HepG2 (cell line): ENCODE measurements around the gene FASTK. TPM values are rescaled to one million over a fixed set of nuclear protein-coding genes. Genes with fewer than 3 reads are reported as not detected.
A peak's percentile ranks its signal among the peaks of the same experiment; 100 is the strongest.

Source experiments
- AGO2 ChIP-seq: fragments of 200-400 bp; formaldehyde crosslinking; optimal IDR thresholded peaks from 2 replicates; pipeline ENCODE3; 2017; ENCODE audit warnings: mild to moderate bottlenecking, low read depth, low read length, moderate library complexity
- FOXK1 ChIP-seq: sonication (generic); formaldehyde crosslinking; IDR thresholded peaks from 2 replicates; pipeline ENCODE4 v1.4.0; 2020; ENCODE audit warnings: low read depth, missing genetic modification reagents, borderline replicate concordance
- MED1 ChIP-seq: sonication (generic); formaldehyde crosslinking; IDR thresholded peaks from 2 replicates; pipeline ENCODE4 v1.4.0; 2020; ENCODE audit warnings: missing genetic modification reagents
- MTA1 ChIP-seq: sonication (generic); formaldehyde crosslinking; IDR thresholded peaks from 2 replicates; pipeline ENCODE4 v1.4.0; 2020; ENCODE audit warnings: missing genetic modification reagents, mild to moderate bottlenecking, borderline replicate concordance
- NCOA1 ChIP-seq: sonication (generic); formaldehyde crosslinking; IDR thresholded peaks from 2 replicates; pipeline ENCODE4 v1.9.0; 2021; ENCODE audit warnings: missing genetic modification reagents
- NR2F6 ChIP-seq, 2 experiments: IDR thresholded peaks; 2 replicates each; pipeline ENCODE4 v1.6.1; 2016; ENCODE audit warnings: antibody characterized with exemption in 1 of 2, mild to moderate bottlenecking in 1 of 2
- PCBP2 ChIP-seq: fragments of 200-400 bp; formaldehyde crosslinking; optimal IDR thresholded peaks from 2 replicates; pipeline ENCODE3; 2018; ENCODE audit warnings: low read length, low read depth; ENCODE audit not compliant: poor library complexity, severe bottlenecking
- REL ChIP-seq: sonication (generic); formaldehyde crosslinking; conservative IDR thresholded peaks from 2 replicates; pipeline ENCODE4 v1.8.0; 2022; ENCODE audit warnings: mild to moderate bottlenecking, missing genetic modification reagents, moderate library complexity
- REXO4 ChIP-seq: sonication (generic); formaldehyde crosslinking; IDR thresholded peaks from 2 replicates; pipeline ENCODE4 v1.8.0; 2022; ENCODE audit warnings: missing genetic modification reagents, mild to moderate bottlenecking, borderline replicate concordance
- SIX4 ChIP-seq: sonication (generic); formaldehyde crosslinking; IDR thresholded peaks from 2 replicates; pipeline ENCODE4 v1.4.0; 2020; ENCODE audit warnings: missing genetic modification reagents
- TCF12 ChIP-seq, 2 experiments: fragments of 450-650 bp in 1 of 2; sonication (generic) in 1 of 2; formaldehyde crosslinking in 1 of 2; IDR thresholded peaks; 2 replicates each; pipeline versions ENCODE4 v1.6.1 to v1.8.0; 2017 to 2022; ENCODE audit warnings: antibody characterized with exemption in 1 of 2, mild to moderate bottlenecking in 1 of 2, missing genetic modification reagents in 1 of 2, moderate library complexity in 1 of 2
- TEAD3 ChIP-seq: optimal IDR thresholded peaks from 2 replicates; pipeline ENCODE3; 2016; ENCODE audit warnings: borderline replicate concordance
- TGIF2 ChIP-seq: IDR thresholded peaks from 2 replicates; pipeline ENCODE4 v1.6.1; 2016; ENCODE audit warnings: control low read depth, missing compliant biosample characterization
- WIZ ChIP-seq: sonication (generic); formaldehyde crosslinking; IDR thresholded peaks from 2 replicates; pipeline ENCODE4 v1.5.1; 2020; ENCODE audit warnings: mild to moderate bottlenecking, missing genetic modification reagents
- ZFP37 ChIP-seq: sonication (generic); formaldehyde crosslinking; IDR thresholded peaks from 2 replicates; pipeline ENCODE4 v1.4.0; 2020; ENCODE audit warnings: missing genetic modification reagents, borderline replicate concordance
- ZNF180 ChIP-seq: sonication (generic); formaldehyde crosslinking; IDR thresholded peaks from 2 replicates; pipeline ENCODE4 v1.4.0; 2020; ENCODE audit warnings: low read depth, missing genetic modification reagents, borderline replicate concordance
- ZNF556 ChIP-seq: sonication (generic); formaldehyde crosslinking; IDR thresholded peaks from 2 replicates; pipeline ENCODE4 v1.4.0; 2020; ENCODE audit warnings: mild to moderate bottlenecking, missing genetic modification reagents, borderline replicate concordance
- ZNF773 ChIP-seq: sonication (generic); formaldehyde crosslinking; IDR thresholded peaks from 2 replicates; pipeline ENCODE4 v1.4.0; 2020; ENCODE audit warnings: missing genetic modification reagents, borderline replicate concordance
- polyA plus RNA-seq, 8 experiments: library from polyadenylated mRNA; depleted of rRNA in 3 of 8; stranded (reverse) in 7 of 8; unstranded in 1 of 8; fragments of >200 nt; fragmentation: Illumina TruSeq in 4 of 8; extraction: Trizol in 4 of 8; gene quantifications; 2 replicates each; pipeline versions ENCODE4 v1.2.1 to v1.2.3, GENCODE V29; 2011 to 2016; ENCODE audit warnings: low read depth in 4 of 8, missing spikeins in 1 of 8, mixed read lengths in 1 of 8; ENCODE audit not compliant: insufficient read depth in 1 of 8
- total RNA-seq, 5 experiments: library from RNA; depleted of rRNA; stranded (reverse); fragments of >200 nt; fragmentation: Illumina TruSeq; extraction: Trizol; gene quantifications; 2 replicates each; pipeline ENCODE4 v1.2.3, GENCODE V29; 2016; ENCODE audit warnings: low read depth in 1 of 5
- TF ChIP-seq, protein P1 (sequence below): sonication (generic); formaldehyde crosslinking; IDR thresholded peaks from 2 replicates; pipeline ENCODE4 v1.4.0; 2020; ENCODE audit warnings: mild to moderate bottlenecking, missing genetic modification reagents
- TF ChIP-seq, protein P2 (sequence below): IDR thresholded peaks from 2 replicates; pipeline ENCODE4 v1.6.1; 2016; ENCODE audit warnings: missing compliant biosample characterization, missing genetic modification reagents, borderline replicate concordance
- TF ChIP-seq, protein P3 (sequence below): fragments of 450-650 bp; IDR thresholded peaks from 2 replicates; pipeline ENCODE4 v1.6.1; 2017
- TF ChIP-seq, protein P4 (sequence below): sonication (generic); formaldehyde crosslinking; IDR thresholded peaks from 2 replicates; pipeline ENCODE4 v1.4.0; 2020; ENCODE audit warnings: low read depth, missing genetic modification reagents

Gene FASTK
- total and polyA plus RNA-seq, 2 of the 13 experiments (the other 11 are each of a cell fraction or from before 2014, with no cell fraction given), result 52.9 to 55.7 TPM

DNA sequence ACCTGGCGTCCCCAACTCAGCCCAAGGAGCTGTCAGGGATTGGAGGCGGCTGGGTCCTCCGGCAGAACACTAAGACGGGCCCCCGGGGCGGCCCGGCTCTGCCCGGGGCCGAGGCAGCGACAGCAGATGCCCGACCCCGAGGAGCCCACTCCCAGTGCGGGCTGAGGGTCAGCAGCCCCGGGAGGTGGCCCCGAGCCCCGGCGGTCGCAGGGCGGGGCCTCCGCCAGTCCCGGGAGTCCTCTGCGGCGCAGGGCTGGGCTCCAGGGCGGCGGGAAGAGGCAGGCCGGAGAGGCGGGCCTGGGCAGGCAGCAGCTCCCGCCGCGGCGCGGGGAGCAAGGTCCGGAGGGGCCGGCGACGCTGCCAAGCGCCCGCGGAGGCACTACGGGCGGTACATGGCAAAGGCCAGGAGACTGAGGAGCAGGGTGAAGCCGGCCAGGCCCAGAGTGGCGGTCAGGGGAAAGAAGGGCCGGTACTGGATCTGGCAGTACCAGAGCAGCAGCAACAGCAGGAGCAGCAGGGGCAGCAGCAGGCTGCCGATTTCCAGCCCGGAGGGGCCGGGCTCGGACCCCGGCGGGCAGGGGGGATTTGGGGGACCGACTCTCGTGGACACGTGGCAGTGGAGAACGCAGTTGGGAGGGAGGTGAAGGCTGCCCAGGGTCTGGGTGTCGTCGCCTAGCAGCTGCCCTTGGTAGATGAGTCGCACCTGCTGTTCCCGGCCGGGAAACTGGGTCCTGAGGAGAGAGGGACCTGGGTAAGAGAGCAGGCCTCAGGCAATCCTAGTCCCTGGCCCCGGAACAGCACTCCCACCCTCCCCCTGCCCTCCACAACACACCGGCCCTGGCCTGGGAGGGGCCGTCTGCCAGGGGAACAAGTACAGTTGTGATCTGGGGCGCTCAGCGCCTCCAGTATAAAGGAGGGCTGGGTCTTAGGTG lies 827 bp upstream of the FASTK start (continued):
- TF ChIP-seq, protein P1, sequence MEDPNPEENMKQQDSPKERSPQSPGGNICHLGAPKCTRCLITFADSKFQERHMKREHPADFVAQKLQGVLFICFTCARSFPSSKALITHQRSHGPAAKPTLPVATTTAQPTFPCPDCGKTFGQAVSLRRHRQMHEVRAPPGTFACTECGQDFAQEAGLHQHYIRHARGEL, result no peak
- no peak for TF ChIP-seq ZFP37
- 0 out of 2 replicates have a peak, but pooled peaks have one; percentile 54 for TF ChIP-seq REL (CRISPR knock-in tag)
- 0 out of 2 replicates have a peak, but pooled peaks have one; percentile 21 for TF ChIP-seq NCOA1
- TF ChIP-seq TCF12 (IDR thresholded peaks at IDR 0.05), result no peak
- TF ChIP-seq TCF12 (CRISPR knock-in tag; IDR thresholded peaks at IDR 0.05), result no peak
- TF ChIP-seq FOXK1, result no peak
- 0 out of 2 replicates have a peak, but pooled peaks have one; percentile 9 for TF ChIP-seq ZNF773 (CRISPR knock-in tag)
- TF ChIP-seq NR2F6 (IDR thresholded peaks at IDR 0.05), result no peak
- TF ChIP-seq NR2F6 (CRISPR knock-in tag; IDR thresholded peaks at IDR 0.05), result no peak
- no peak for TF ChIP-seq WIZ (CRISPR knock-in tag)
- TF ChIP-seq MTA1, result no peak; the same call in 1 of the 2 replicates
- TF ChIP-seq MED1 (CRISPR knock-in tag), result peak; percentile 12; the same call in 1 of the 2 replicates
- TF ChIP-seq SIX4, result no peak
- TF ChIP-seq ZNF180 (CRISPR knock-in tag), result no peak
- TF ChIP-seq ZNF556, result 0 out of 2 replicates have a peak, but pooled peaks have one; percentile 17
- TF ChIP-seq REXO4 (CRISPR knock-in tag), result no peak
- TF ChIP-seq, protein P2, sequence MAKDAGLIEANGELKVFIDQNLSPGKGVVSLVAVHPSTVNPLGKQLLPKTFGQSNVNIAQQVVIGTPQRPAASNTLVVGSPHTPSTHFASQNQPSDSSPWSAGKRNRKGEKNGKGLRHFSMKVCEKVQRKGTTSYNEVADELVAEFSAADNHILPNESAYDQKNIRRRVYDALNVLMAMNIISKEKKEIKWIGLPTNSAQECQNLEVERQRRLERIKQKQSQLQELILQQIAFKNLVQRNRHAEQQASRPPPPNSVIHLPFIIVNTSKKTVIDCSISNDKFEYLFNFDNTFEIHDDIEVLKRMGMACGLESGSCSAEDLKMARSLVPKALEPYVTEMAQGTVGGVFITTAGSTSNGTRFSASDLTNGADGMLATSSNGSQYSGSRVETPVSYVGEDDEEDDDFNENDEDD, result 0 out of 2 replicates have a peak, but pooled peaks have one; percentile 14
- TF ChIP-seq TGIF2, result peak; percentile 41; the same call in 1 of the 2 replicates
- TF ChIP-seq, protein P3, sequence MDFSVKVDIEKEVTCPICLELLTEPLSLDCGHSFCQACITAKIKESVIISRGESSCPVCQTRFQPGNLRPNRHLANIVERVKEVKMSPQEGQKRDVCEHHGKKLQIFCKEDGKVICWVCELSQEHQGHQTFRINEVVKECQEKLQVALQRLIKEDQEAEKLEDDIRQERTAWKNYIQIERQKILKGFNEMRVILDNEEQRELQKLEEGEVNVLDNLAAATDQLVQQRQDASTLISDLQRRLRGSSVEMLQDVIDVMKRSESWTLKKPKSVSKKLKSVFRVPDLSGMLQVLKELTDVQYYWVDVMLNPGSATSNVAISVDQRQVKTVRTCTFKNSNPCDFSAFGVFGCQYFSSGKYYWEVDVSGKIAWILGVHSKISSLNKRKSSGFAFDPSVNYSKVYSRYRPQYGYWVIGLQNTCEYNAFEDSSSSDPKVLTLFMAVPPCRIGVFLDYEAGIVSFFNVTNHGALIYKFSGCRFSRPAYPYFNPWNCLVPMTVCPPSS, result no peak
- TF ChIP-seq PCBP2, result no peak
- TF ChIP-seq, protein P4, sequence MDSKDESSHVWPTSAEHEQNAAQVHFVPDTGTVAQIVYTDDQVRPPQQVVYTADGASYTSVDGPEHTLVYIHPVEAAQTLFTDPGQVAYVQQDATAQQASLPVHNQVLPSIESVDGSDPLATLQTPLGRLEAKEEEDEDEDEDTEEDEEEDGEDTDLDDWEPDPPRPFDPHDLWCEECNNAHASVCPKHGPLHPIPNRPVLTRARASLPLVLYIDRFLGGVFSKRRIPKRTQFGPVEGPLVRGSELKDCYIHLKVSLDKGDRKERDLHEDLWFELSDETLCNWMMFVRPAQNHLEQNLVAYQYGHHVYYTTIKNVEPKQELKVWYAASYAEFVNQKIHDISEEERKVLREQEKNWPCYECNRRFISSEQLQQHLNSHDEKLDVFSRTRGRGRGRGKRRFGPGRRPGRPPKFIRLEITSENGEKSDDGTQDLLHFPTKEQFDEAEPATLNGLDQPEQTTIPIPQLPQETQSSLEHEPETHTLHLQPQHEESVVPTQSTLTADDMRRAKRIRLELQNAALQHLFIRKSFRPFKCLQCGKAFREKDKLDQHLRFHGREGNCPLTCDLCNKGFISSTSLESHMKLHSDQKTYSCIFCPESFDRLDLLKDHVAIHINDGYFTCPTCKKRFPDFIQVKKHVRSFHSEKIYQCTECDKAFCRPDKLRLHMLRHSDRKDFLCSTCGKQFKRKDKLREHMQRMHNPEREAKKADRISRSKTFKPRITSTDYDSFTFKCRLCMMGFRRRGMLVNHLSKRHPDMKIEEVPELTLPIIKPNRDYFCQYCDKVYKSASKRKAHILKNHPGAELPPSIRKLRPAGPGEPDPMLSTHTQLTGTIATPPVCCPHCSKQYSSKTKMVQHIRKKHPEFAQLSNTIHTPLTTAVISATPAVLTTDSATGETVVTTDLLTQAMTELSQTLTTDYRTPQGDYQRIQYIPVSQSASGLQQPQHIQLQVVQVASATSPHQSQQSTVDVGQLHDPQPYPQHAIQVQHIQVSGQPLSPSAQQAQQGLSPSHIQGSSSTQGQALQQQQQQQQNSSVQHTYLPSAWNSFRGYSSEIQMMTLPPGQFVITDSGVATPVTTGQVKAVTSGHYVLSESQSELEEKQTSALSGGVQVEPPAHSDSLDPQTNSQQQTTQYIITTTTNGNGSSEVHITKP, result no peak
- no peak for TF ChIP-seq TEAD3 (CRISPR knock-in tag)
- TF ChIP-seq AGO2, result peak; percentile 84
